Neural progenitor cell (in vitro differentiated cells): ENCODE measurements around the gene MTR. TPM values are rescaled to one million over a fixed set of nuclear protein-coding genes. Genes with fewer than 3 reads are reported as not detected.

Source experiments
- DNase-seq: peaks from one replicate; pipeline ENCODE4 v3.0.0-alpha.2; 2016; ENCODE audit warnings: low spot score
- H2AFZ ChIP-seq: fragments of 200-600 bp; sonication (generic); replicated peaks from 2 replicates; pipeline ENCODE4 v1.6.1; 2016; ENCODE audit warnings: antibody characterized with exemption
- H3F3A ChIP-seq: fragments of 200-600 bp; sonication (generic); 2 replicates; pipeline ENCODE4 v1.6.1; 2016; ENCODE audit warnings: antibody characterized with exemption, low read depth
- H3K27ac ChIP-seq: fragments of 200-600 bp; sonication (generic); 2 replicates; pipeline ENCODE4 v1.5.1; 2016; ENCODE audit warnings: mild to moderate bottlenecking
- H3K27me3 ChIP-seq: fragments of 200-600 bp; sonication (generic); 2 replicates; pipeline ENCODE4 v1.6.1; 2016; ENCODE audit warnings: mild to moderate bottlenecking, moderate library complexity
- H3K36me3 ChIP-seq: fragments of 200-600 bp; sonication (generic); 2 replicates; pipeline ENCODE4 v1.5.1; 2016
- H3K4me1 ChIP-seq: fragments of 200-600 bp; sonication (generic); 2 replicates; pipeline ENCODE4 v1.6.1; 2016; ENCODE audit warnings: mixed run types
- H3K4me2 ChIP-seq: fragments of 200-600 bp; sonication (generic); 2 replicates; pipeline ENCODE4 v1.6.1; 2016
- H3K4me3 ChIP-seq: fragments of 200-600 bp; sonication (generic); 2 replicates; pipeline ENCODE4 v1.5.1; 2016
- H3K79me2 ChIP-seq: fragments of 200-600 bp; sonication (generic); 2 replicates; pipeline ENCODE4 v1.6.1; 2016; ENCODE audit warnings: low read depth
- H3K9ac ChIP-seq: fragments of 200-600 bp; sonication (generic); 2 replicates; pipeline ENCODE4 v1.6.1; 2016
- H3K9me3 ChIP-seq: fragments of 200-600 bp; sonication (generic); 2 replicates; pipeline ENCODE4 v1.5.1; 2016; ENCODE audit warnings: low read depth
- H4K20me1 ChIP-seq: fragments of 200-600 bp; sonication (generic); 2 replicates; pipeline ENCODE4 v1.6.1; 2016; ENCODE audit warnings: low read depth
- H3K27ac Mint-ChIP-seq: 3 replicates; pipeline ENCODE4 v1.8.0; 2021; ENCODE audit warnings: mixed read lengths
- H3K27me3 Mint-ChIP-seq: 2 replicates; pipeline ENCODE4 v1.8.0; 2022; ENCODE audit warnings: low read depth, mild to moderate bottlenecking, inconsistent platforms, moderate library complexity, mixed read lengths; ENCODE audit not compliant: insufficient read depth
- H3K36me3 Mint-ChIP-seq: 3 replicates; pipeline ENCODE4 v1.8.0; 2021; ENCODE audit warnings: mixed read lengths
- H3K4me1 Mint-ChIP-seq: 3 replicates; pipeline ENCODE4 v1.8.0; 2021; ENCODE audit warnings: mixed read lengths
- H3K4me3 Mint-ChIP-seq: 3 replicates; pipeline ENCODE4 v1.8.0; 2021; ENCODE audit warnings: mild to moderate bottlenecking, moderate library complexity, mixed read lengths
- H3K9me3 Mint-ChIP-seq: 3 replicates; pipeline ENCODE4 v1.8.0; 2020; ENCODE audit warnings: mixed read lengths
- EZH2 ChIP-seq: fragments of 200-600 bp; sonication (generic); IDR thresholded peaks from 2 replicates; pipeline ENCODE4 v1.6.1; 2017; ENCODE audit warnings: antibody characterized with exemption, mild to moderate bottlenecking, moderate library complexity
- EZH2phosphoT487 ChIP-seq: fragments of 200-600 bp; sonication (generic); IDR thresholded peaks from 2 replicates; pipeline ENCODE4 v1.6.1; 2017; ENCODE audit warnings: antibody characterized with exemption
- total RNA-seq: library from RNA; depleted of rRNA; stranded (reverse); fragments of >200 nt; gene quantifications from 2 replicates; pipeline ENCODE4 v1.2.3, GENCODE V29; 2015; ENCODE audit warnings: low replicate concordance
- TF ChIP-seq, protein P1 (sequence below): fragments of 200-600 bp; sonication (generic); IDR thresholded peaks from 2 replicates; pipeline ENCODE4 v1.5.1; 2017; ENCODE audit warnings: antibody characterized with exemption, mild to moderate bottlenecking

MTR gene
- total RNA-seq, 1 donor from 2014 or later, result 27.3 TPM

DNA sequence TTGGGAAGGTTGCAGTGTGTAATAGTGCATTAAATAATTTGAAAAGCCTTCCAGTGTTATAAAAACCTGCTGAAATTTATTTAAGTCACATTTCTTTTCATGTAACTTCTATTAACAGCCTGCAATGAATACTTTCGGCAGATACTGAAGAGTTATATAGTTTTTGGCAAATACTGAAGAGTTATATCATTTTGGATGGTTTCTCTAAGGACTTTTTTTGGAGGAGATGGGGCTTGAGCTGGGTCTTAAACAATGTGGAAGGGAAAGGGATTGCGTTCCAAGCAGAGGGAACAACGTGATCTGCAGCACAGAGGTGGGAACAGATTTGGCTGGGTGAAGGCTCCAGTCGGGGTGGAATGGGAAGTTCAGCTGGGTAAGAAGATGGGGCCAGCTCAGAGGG is 39.8 kb downstream of the MTR start:
- Histone ChIP-seq H3K27ac (no peak overlapping the region), H3K4me2 (no peak overlapping the region), H4K20me1 (no peaks in the 10 kb centered on the region), H3K4me1 (no peaks in the 10 kb centered on the region), H3K36me3 (peaks cover 1% of the 10 kb centered on the region), H3F3A (no peaks in the 10 kb centered on the region), H3K27me3 (no peaks in the 10 kb centered on the region), H3K9ac (no peak overlapping the region), H3K9me3 (no peaks in the 10 kb centered on the region), H3K4me3 (no peak overlapping the region), H3K79me2 (no peaks in the 10 kb centered on the region), H2AFZ (no peak overlapping the region)
- DNase-seq, result no peak
- Mint-ChIP-seq H3K4me1 (no peaks in the 10 kb centered on the region), H3K9me3 (no peaks in the 10 kb centered on the region), H3K27ac (no peak overlapping the region), H3K4me3 (no peak overlapping the region), H3K36me3 (peaks cover 23% of the 10 kb centered on the region), H3K27me3 (no peaks in the 10 kb centered on the region)
- TF ChIP-seq EZH2phosphoT487, result no peak
- TF ChIP-seq EZH2, result no peak
- TF ChIP-seq, protein P1, sequence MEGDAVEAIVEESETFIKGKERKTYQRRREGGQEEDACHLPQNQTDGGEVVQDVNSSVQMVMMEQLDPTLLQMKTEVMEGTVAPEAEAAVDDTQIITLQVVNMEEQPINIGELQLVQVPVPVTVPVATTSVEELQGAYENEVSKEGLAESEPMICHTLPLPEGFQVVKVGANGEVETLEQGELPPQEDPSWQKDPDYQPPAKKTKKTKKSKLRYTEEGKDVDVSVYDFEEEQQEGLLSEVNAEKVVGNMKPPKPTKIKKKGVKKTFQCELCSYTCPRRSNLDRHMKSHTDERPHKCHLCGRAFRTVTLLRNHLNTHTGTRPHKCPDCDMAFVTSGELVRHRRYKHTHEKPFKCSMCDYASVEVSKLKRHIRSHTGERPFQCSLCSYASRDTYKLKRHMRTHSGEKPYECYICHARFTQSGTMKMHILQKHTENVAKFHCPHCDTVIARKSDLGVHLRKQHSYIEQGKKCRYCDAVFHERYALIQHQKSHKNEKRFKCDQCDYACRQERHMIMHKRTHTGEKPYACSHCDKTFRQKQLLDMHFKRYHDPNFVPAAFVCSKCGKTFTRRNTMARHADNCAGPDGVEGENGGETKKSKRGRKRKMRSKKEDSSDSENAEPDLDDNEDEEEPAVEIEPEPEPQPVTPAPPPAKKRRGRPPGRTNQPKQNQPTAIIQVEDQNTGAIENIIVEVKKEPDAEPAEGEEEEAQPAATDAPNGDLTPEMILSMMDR, result no peak

DNA sequence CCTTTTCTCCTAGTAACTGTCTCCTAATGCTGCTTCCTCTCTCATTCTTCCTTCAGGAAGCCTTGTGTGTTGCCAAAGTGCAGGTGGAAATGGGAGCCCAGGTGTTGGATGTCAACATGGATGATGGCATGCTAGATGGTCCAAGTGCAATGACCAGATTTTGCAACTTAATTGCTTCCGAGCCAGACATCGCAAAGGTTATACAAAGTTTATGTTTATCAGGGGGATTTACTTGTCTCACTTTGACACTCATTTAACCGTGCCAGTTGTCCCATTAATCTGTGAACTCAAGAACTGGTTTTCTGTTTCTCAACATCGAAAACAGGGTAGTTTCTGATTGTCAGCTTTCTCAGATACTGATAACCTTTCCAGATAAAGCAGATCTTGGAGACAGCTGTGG is 40.4 kb downstream of the MTR start:
- Mint-ChIP-seq H3K4me3 (no peak overlapping the region), H3K4me1 (no peaks in the 10 kb centered on the region), H3K27me3 (no peaks in the 10 kb centered on the region), H3K36me3 (peaks cover 27% of the 10 kb centered on the region), H3K9me3 (no peaks in the 10 kb centered on the region), H3K27ac (no peak overlapping the region)
- H3K4me3 ChIP-seq, result no peak overlapping the region
- H3K79me2 ChIP-seq, result no peaks in the 10 kb centered on the region
- H3K9me3 ChIP-seq, result no peaks in the 10 kb centered on the region
- H3K27me3 ChIP-seq, result no peaks in the 10 kb centered on the region
- H3K36me3 ChIP-seq, result no peaks in the 10 kb centered on the region
- no peaks in the 10 kb centered on the region for H3K4me1 ChIP-seq
- H4K20me1 ChIP-seq, result no peaks in the 10 kb centered on the region
- no peak for DNase-seq
- no peak overlapping the region for H3K9ac ChIP-seq
- H3K27ac ChIP-seq, result no peak overlapping the region
- TF ChIP-seq, protein P1, result no peak
- TF ChIP-seq EZH2phosphoT487 (no peak), EZH2 (no peak)
- no peak overlapping the region for H3K4me2 ChIP-seq
- no peak overlapping the region for H2AFZ ChIP-seq
- H3F3A ChIP-seq, result no peaks in the 10 kb centered on the region

DNA sequence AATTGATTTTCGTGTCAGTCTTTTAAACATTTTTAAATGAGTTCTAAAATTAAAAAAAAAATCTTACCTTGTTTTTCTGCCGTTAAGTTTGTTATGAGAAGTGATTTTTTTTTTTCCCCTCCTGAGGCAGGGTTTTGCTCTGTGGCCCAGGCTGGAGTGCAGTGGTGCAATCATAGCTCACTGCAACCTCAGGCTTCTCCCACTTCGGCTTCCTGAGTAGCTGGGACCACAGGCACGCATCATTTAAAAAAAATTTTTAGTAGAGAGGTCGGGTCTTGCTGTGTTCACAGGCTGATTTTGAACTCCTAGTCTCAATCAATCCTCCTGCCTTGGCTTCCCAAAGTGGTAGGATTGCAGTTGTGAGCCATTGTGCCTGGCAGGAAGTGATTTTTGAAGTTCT is 41.1 kb downstream of the MTR start:
- no peak overlapping the region for H3K27ac ChIP-seq
- H3K9me3 ChIP-seq, result no peaks in the 10 kb centered on the region
- no peak overlapping the region for H2AFZ ChIP-seq
- no peaks in the 10 kb centered on the region for H3K27me3 ChIP-seq
- no peak overlapping the region for H3K9ac ChIP-seq
- no peak for DNase-seq
- H3K27me3 Mint-ChIP-seq, result no peaks in the 10 kb centered on the region
- H3K36me3 ChIP-seq, result no peaks in the 10 kb centered on the region
- no peaks in the 10 kb centered on the region for H3K4me1 Mint-ChIP-seq
- H4K20me1 ChIP-seq, result no peaks in the 10 kb centered on the region
- no peak for TF ChIP-seq EZH2
- TF ChIP-seq, protein P1, result no peak
- no peak for TF ChIP-seq EZH2phosphoT487
- H3F3A ChIP-seq, result no peaks in the 10 kb centered on the region
- peaks cover 29% of the 10 kb centered on the region for H3K36me3 Mint-ChIP-seq
- H3K4me1 ChIP-seq, result no peaks in the 10 kb centered on the region
- no peak overlapping the region for H3K4me3 ChIP-seq
- H3K4me3 Mint-ChIP-seq, result no peak overlapping the region
- no peaks in the 10 kb centered on the region for H3K9me3 Mint-ChIP-seq
- H3K79me2 ChIP-seq, result no peaks in the 10 kb centered on the region
- no peak overlapping the region for H3K4me2 ChIP-seq
- no peak overlapping the region for H3K27ac Mint-ChIP-seq

DNA sequence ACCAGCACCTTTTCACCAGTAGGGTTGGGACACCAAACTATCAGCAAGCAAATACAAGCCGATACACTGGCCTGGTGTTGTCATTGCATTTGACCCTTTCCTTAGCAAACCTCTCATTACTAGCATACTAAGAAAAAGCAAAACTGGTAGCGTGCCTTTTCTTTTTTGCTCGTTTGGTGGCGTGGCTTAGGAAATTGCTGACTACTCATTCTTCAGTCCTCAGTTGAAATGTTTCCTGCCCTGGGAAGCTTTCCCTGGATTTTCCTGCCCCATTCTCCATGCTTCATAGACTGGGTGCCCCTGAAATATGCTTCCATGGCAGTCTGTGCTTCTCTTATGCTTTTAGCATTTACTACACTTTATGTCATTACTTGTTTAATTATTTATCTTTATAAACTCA is 42.0 kb downstream of the MTR start:
- Histone ChIP-seq H3K4me3 (no peak overlapping the region), H2AFZ (no peak overlapping the region), H3K27me3 (no peaks in the 10 kb centered on the region), H3K27ac (no peak overlapping the region), H3K9ac (no peak overlapping the region), H3K9me3 (no peaks in the 10 kb centered on the region), H3K4me2 (no peak overlapping the region), H3F3A (no peaks in the 10 kb centered on the region), H4K20me1 (no peaks in the 10 kb centered on the region), H3K4me1 (no peaks in the 10 kb centered on the region), H3K79me2 (no peaks in the 10 kb centered on the region), H3K36me3 (no peaks in the 10 kb centered on the region)
- Mint-ChIP-seq H3K9me3 (no peaks in the 10 kb centered on the region), H3K36me3 (peaks cover 30% of the 10 kb centered on the region), H3K4me1 (no peaks in the 10 kb centered on the region), H3K27me3 (no peaks in the 10 kb centered on the region), H3K27ac (no peak overlapping the region), H3K4me3 (no peak overlapping the region)
- DNase-seq, result no peak
- TF ChIP-seq EZH2, result no peak
- no peak for TF ChIP-seq EZH2phosphoT487
- TF ChIP-seq, protein P1, result no peak
